Measurements from ENCODE around the gene FAM107B. TPM values are rescaled to one million over a fixed set of nuclear protein-coding genes. Genes with fewer than 3 reads are reported as not detected.
A peak's percentile ranks its signal among the peaks of the same experiment; 100 is the strongest.

FAM107B gene
- total and polyA plus RNA-seq, 4 donors, result 38.4 to 85.4 (median 68.9) TPM

DNA sequence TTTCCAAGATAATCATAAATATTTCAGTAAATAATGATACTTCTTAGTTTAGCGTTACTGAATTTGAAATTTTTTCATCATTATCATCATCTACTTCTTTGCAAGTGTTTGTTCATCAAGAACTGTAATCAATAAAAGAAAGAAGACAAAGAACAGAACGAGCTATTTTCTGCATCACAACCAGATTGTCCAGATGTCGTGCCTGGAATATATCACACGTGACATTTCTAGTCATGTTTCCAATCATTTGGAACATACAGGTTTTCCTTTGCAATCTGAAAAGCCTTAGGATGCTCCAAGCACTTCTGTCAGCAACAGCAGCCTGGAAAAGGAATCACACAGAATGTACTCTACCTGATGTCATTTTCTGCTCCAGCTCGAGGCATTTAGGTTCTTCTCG, 107.4 kb downstream of the FAM107B start:
- Histone ChIP-seq H3K9ac (ENCODE audit: insufficient read depth in 1 of 2, low read length in 2 of 2) (no peak overlapping the region), H3K4me1 (ENCODE audit: control insufficient read depth in 5 of 5, insufficient read depth in 5 of 5, low read length in 5 of 5) (peaks cover 0 to 18% (median 6%) of the 10 kb centered on the region in 5 donors), H3K4me3 (no peak overlapping the region), H3K27ac (ENCODE audit: low read depth in 1 of 2, low read length in 1 of 2) (no peak overlapping the region), H3K27me3 (ENCODE audit: control insufficient read depth in 3 of 3, insufficient read depth in 3 of 3, low read length in 2 of 3) (no peaks in the 10 kb centered on the region), H3K9me3 (ENCODE audit: control insufficient read depth in 4 of 4, insufficient read depth in 3 of 4, low read length in 3 of 4) (no peaks in the 10 kb centered on the region), H3K36me3 (ENCODE audit: control insufficient read depth in 4 of 4, insufficient read depth in 4 of 4, low read length in 4 of 4) (no peaks in the 10 kb centered on the region)
- WGBS, 2 donors, result 91% methylated on average over 6 of the region's 6 CpGs
- DNase-seq (no peak), ATAC-seq (ENCODE audit: insufficient read depth, low FRiP score) (no peak)
- no peak for TF ChIP-seq CTCF (IDR thresholded peaks at IDR 0.05; ENCODE audit: control extremely low read depth, extremely low read depth)

DNA sequence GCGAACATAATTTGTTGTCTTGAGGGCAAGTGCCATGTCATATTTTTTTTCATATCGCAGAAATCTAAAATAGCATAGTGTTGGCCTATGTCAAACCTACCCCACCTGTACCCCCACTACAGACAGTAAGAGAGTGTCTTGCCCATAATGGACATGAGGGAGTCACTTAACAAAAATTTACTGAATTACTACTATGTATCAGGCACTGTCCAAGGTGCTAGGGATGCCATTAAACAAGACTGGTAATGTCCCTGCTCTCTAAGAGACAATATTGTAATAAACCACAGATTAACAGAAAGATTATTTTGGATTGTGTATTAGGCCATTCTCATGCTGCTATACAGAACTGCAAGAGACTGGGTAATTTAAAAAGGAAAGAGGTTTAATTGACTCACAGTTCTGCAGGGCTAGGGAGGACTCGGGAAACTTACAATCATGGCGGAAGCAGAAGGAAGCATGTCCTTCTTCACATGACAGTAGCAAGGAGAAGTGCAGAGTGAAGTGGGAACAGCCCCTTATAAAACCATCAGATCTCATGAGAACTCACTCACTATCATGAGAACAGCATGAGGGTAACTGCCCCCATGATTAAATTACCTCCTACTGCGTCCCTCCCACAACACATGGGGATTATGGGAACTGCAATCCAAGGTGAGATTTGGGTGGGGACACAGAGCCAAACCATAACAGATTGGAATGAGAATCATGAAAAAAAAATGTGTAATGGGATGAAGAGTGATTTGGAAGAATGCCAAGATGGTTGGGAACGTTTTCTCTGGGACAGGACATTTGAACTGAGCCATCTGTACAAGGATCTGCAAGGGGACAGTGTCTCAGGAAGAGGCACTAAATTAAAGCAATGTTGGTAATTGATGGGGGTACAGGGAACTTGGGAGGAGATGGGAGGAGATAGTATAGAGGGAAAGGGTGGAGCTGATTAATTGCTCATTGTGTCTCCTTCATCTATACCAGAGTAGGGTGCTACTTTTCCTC, 108.5 kb downstream of the FAM107B start:
- Histone ChIP-seq H3K9ac (ENCODE audit: insufficient read depth in 1 of 2, low read length in 2 of 2) (no peak overlapping the region), H3K4me3 (no peak overlapping the region), H3K9me3 (ENCODE audit: control insufficient read depth in 4 of 4, insufficient read depth in 3 of 4, low read length in 3 of 4) (no peaks in the 10 kb centered on the region), H3K4me1 (ENCODE audit: control insufficient read depth in 5 of 5, insufficient read depth in 5 of 5, low read length in 5 of 5) (peaks cover 0 to 16% (median 6%) of the 10 kb centered on the region in 5 donors), H3K27me3 (ENCODE audit: control insufficient read depth in 3 of 3, insufficient read depth in 3 of 3, low read length in 2 of 3) (no peaks in the 10 kb centered on the region), H3K36me3 (ENCODE audit: control insufficient read depth in 4 of 4, insufficient read depth in 4 of 4, low read length in 4 of 4) (no peaks in the 10 kb centered on the region), H3K27ac (ENCODE audit: low read depth in 1 of 2, low read length in 1 of 2) (no peak overlapping the region)
- 85 to 94% methylated on average over 6 of the region's 6 CpGs for WGBS, 2 donors
- DNase-seq, result no peak
- ATAC-seq (ENCODE audit: insufficient read depth, low FRiP score), result no peak
- TF ChIP-seq CTCF (IDR thresholded peaks at IDR 0.05; ENCODE audit: control extremely low read depth, extremely low read depth), result no peak

GRCh38 chr10:14665304-14665703, 109.4 kb downstream of the FAM107B start:
- Histone ChIP-seq H3K36me3 (ENCODE audit: control insufficient read depth in 4 of 4, insufficient read depth in 4 of 4, low read length in 4 of 4) (no peaks in the 10 kb centered on the region), H3K9me3 (ENCODE audit: control insufficient read depth in 4 of 4, insufficient read depth in 3 of 4, low read length in 3 of 4) (no peaks in the 10 kb centered on the region), H3K4me3 (no peak overlapping the region), H3K27me3 (ENCODE audit: control insufficient read depth in 3 of 3, insufficient read depth in 3 of 3, low read length in 2 of 3) (no peaks in the 10 kb centered on the region), H3K4me1 (ENCODE audit: control insufficient read depth in 5 of 5, insufficient read depth in 5 of 5, low read length in 5 of 5) (peaks cover 0 to 8% (median 0%) of the 10 kb centered on the region in 5 donors), H3K27ac (ENCODE audit: low read depth in 1 of 2, low read length in 1 of 2) (no peak overlapping the region), H3K9ac (ENCODE audit: insufficient read depth in 1 of 2, low read length in 2 of 2) (no peak overlapping the region)
- peak in 2 of 3 donors; percentile 43 to 61 for DNase-seq
- no peak for ATAC-seq (ENCODE audit: insufficient read depth, low FRiP score)
- TF ChIP-seq CTCF (IDR thresholded peaks at IDR 0.05; ENCODE audit: control extremely low read depth, extremely low read depth), result no peak
- WGBS, 2 donors, result 9 to 14% methylated on average over 1 of the region's 1 CpG

All from lung (tissue), 12 donors.